GM19025 (cell line): ENCODE measurements around the gene VIP.

Source experiments
- ATAC-seq: cut with Tn5 transposase; IDR thresholded peaks from one replicate; pipeline ENCODE4 v1.9.1; 2021; ENCODE audit warnings: mild to moderate bottlenecking, low read depth, moderate library complexity; ENCODE audit not compliant: unreplicated experiment

The VIP gene

DNA sequence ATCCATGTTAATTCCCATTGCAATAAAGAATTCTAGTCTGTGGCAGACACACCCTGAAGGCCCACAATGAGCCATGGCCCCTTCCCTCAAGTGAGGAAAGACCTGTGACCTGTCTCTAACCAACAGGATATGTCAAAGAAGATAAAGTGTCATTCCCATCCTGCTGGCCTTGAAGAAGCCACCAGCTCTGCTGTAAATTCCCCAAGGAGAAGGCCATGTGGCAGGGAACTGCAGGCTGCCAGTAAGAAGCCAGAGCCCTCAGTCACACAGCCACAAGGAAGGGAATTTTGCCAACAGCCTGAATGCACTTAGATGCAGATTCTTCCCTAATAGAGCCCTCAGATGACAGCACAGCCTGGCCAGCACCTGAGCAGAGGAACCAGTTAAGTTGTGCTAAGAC is 24.8 kb downstream of the VIP start:
- ATAC-seq, result no peak

DNA sequence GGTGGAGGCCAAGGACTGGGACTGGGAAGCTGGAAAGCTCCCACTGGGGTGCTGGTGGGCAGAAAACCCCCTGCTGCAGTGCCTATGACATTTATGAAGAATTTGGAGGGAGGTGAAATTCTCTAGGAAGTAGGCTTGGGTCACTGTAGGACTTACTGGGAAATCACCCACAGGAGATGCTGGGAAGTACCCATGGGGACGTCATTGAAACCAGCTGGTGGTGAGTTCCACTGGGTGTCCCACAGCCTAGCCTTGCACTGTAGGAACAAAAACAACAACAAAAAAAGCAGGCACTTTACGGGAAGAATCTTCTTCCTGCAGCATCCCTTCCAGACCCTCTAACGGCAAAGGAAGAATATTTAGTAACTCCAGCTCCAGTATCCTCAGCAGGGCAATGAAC is 26.2 kb downstream of the VIP start:
- ATAC-seq, result no peak

- ATAC-seq, result no peak
These were observed 32.8 kb downstream of the VIP start for GRCh38 chr6:152783217-152783878.

DNA sequence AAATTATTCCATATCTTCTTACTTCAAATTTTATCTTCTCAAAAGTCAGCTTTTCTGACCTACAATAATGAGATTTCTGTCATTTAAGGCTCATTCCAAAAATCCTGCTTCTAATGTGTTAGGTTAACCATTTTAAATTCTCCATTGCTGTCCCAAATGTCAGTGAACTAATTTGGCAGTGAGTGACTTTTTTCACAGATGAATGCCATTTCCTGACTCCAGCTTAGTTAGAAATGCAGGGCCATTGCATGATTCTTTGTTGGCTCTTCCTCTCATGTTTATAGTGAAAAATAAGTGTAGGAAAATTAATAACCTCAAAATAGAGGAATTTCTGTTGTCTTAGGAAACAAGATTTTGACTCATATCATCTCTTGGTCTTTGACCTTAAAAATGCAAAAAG is 44.1 kb downstream of the VIP start:
- no peak for ATAC-seq

DNA sequence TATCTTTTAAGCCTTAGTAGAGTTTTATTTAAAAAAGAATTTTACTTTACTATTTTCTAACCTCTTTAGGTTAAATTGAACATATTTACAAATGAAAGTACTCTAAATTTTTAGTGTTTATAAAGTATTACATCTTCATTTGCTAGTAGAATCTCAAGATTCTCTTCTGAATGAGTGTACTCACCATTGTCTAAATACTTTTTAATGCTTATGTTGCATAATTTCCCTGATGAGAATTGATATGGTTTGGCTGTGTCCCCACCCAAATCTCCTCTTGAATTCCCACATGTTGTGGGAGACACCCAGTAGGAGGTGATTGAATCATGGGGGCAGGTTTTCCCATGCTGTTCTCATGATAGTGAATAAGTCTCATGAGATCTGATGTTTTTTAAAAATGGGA is 53.6 kb downstream of the VIP start:
- ATAC-seq, result no peak
